Memory B cell (primary cell): Measurements from ENCODE around the gene CTSZ.

Experiments
- ATAC-seq: fragments of 150-1000 bp; cut with Tn5 transposase; 2 replicates; pipeline ENCODE4 v1.10.0; 2021; ENCODE audit warnings: low read depth, mild to moderate bottlenecking, moderate library complexity
- DNase-seq, 2 donors: peaks; one replicate each; pipeline ENCODE4 v3.0.0; 2022; ENCODE audit warnings: low spot score in 2 of 2
- H3K27ac Mint-ChIP-seq: one replicate; pipeline ENCODE4 v1.8.0; 2022; ENCODE audit warnings: mild to moderate bottlenecking, moderate library complexity, mixed read lengths
- H3K27me3 Mint-ChIP-seq: one replicate; pipeline ENCODE4 v1.8.0; 2022; ENCODE audit warnings: mixed read lengths
- H3K36me3 Mint-ChIP-seq: one replicate; pipeline ENCODE4 v1.8.0; 2022; ENCODE audit warnings: mild to moderate bottlenecking, mixed read lengths
- H3K4me1 Mint-ChIP-seq: one replicate; pipeline ENCODE4 v1.8.0; 2022; ENCODE audit warnings: mixed read lengths
- H3K4me3 Mint-ChIP-seq: one replicate; pipeline ENCODE4 v1.8.0; 2022; ENCODE audit warnings: mild to moderate bottlenecking, moderate library complexity, mixed read lengths
- H3K9me3 Mint-ChIP-seq: one replicate; pipeline ENCODE4 v1.8.0; 2022; ENCODE audit warnings: mixed read lengths

CTSZ gene

DNA sequence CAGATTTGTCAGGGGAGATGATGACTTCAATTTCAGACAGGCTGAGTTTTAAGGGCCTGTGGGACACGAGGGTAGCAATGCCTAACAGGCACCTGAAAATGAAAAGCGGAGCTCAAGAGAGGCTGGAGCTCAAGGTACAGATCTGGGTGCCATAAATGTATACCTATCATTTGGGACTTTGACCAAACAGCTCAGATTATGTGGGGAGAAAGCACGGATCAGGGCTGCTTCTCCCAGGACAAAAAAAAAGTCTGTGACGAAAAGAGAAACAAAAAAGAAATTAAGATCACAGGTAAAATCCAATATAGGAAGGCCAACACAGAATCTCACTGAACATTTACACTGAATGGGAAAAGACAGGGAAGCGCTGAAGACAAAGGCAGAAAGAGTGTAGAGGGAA lies 33.6 kb upstream of the CTSZ start:
- Mint-ChIP-seq H3K4me1 (peaks cover 26% of the 10 kb centered on the region), H3K4me3 (peak overlapping the region; percentile 96), H3K36me3 (peaks cover 13% of the 10 kb centered on the region), H3K27ac (peak overlapping the region; percentile 5), H3K27me3 (no peaks in the 10 kb centered on the region), H3K9me3 (no peaks in the 10 kb centered on the region)
- ATAC-seq (no peak), DNase-seq (no peak)

DNA sequence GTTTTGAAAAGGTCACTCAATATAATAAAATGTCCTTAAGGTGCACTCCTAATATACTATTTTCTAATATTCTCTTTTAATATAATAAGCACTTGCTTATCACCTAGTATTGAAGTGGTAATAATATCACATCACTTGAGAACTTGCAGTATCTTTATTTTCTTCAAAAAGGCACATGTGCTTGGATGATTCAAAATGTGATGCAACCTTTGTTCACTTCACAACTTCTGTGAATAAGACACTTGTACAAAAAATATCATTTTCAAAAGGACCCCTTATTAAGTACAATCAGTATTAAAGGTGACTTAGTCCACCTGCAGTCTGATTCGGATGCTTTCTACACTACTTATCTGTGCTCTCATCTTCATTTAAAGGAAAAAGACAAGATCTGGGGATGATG lies 32.2 kb upstream of the CTSZ start:
- Mint-ChIP-seq H3K4me3 (no peak overlapping the region), H3K27ac (no peak overlapping the region), H3K36me3 (peaks cover 19% of the 10 kb centered on the region), H3K9me3 (no peaks in the 10 kb centered on the region), H3K4me1 (peaks cover 29% of the 10 kb centered on the region), H3K27me3 (no peaks in the 10 kb centered on the region)
- no peak for DNase-seq
- ATAC-seq, result no peak

DNA sequence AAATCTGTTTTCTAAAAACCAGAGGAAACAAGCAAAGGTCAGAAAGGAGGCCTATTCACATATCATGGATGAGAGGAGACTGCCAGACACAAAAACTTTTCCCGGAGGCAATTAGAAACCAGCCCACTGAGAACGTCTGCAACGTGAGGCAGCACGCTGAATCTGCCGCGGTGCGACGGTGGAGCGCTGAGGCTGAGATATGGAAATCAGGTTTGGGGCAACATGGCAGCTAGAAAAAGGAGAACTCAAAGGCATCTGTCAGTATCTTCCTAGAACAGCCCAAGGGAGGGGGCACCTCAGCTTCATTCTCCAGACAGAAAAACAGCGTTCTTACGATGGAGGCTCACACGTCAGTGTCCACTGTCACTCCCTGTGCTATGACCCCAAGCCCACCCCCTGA lies 30.3 kb upstream of the CTSZ start:
- Mint-ChIP-seq H3K36me3 (peaks cover 19% of the 10 kb centered on the region), H3K4me3 (no peak overlapping the region), H3K4me1 (peaks cover 23% of the 10 kb centered on the region), H3K27ac (no peak overlapping the region), H3K27me3 (no peaks in the 10 kb centered on the region), H3K9me3 (no peaks in the 10 kb centered on the region)
- no peak for ATAC-seq
- DNase-seq, result no peak

DNA sequence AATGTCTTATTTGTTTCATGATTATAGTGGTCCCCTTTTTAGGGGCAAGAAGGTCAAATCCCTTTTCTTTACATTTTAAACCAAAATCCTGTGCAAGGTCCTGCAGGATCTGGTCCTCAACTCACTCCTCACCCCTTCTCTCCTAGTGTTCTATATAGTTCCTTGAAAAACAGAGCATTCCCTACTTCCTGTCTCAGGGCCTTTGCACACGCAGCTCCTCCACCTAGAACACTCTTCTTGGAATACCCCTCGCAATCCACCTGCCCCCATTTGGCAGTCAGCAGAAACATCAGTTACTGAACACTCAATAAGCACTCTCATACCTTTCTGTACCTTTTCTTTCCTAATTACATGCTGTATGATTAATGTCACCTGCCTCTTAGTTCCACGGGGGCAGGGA lies 28.3 kb upstream of the CTSZ start:
- no peaks in the 10 kb centered on the region for H3K9me3 Mint-ChIP-seq
- DNase-seq (no peak), ATAC-seq (no peak)
- H3K4me1 Mint-ChIP-seq, result peaks cover 23% of the 10 kb centered on the region
- H3K27ac Mint-ChIP-seq, result no peak overlapping the region
- H3K36me3 Mint-ChIP-seq, result peaks cover 16% of the 10 kb centered on the region
- H3K27me3 Mint-ChIP-seq, result no peaks in the 10 kb centered on the region
- H3K4me3 Mint-ChIP-seq, result no peak overlapping the region

DNA sequence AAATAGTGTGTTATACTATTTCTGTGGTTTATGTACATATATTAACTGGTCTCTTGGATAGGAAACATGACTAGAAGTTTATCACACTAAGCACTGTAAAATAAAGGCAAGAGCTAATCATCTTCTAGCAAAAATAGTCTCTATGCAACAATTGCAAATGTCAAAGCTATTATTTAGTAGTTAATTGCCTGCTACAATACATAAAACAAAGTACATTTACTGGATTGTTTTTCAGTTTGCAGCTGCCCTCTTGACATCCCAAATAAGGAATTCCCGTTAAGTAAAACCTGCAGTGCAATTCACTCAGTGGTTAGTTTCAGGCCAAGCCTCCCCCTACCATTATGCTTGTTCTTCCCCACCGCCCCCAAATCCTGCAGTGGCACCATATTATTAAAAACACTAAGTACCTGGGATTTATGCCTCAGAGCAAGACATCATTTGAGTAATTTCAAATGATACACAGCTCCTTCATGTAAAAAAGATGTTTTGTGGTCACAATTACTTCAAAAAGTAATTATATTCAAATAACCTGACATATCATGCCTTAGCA lies 26.6 kb upstream of the CTSZ start:
- peaks cover 26% of the 10 kb centered on the region for H3K4me1 Mint-ChIP-seq
- H3K27me3 Mint-ChIP-seq, result no peaks in the 10 kb centered on the region
- no peak overlapping the region for H3K27ac Mint-ChIP-seq
- no peak for DNase-seq
- H3K4me3 Mint-ChIP-seq, result no peak overlapping the region
- no peak for ATAC-seq
- H3K36me3 Mint-ChIP-seq, result peaks cover 20% of the 10 kb centered on the region
- no peaks in the 10 kb centered on the region for H3K9me3 Mint-ChIP-seq

DNA sequence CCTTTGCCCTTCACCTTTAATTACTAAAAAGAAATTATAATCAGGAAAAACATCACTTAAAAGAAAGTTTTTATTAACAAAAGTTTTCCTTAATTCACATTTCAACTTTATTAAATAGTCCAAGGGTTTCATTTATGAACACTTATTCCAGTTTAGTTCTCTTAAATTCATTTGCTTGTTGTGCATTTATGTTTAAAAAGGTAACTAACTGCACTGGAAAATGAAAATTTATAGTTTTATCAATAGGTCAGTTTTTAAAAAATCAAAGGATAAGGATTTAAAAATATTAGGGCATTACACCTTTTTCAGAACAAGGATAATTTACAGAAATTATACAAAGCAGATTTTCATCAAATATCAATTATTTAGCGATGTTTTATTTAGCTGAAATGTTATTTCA lies 26.0 kb upstream of the CTSZ start:
- Mint-ChIP-seq H3K9me3 (no peaks in the 10 kb centered on the region), H3K27ac (peak overlapping the region; percentile 83), H3K4me3 (no peak overlapping the region), H3K4me1 (peaks cover 26% of the 10 kb centered on the region), H3K27me3 (no peaks in the 10 kb centered on the region), H3K36me3 (peaks cover 20% of the 10 kb centered on the region)
- ATAC-seq, result no peak
- no peak for DNase-seq

DNA sequence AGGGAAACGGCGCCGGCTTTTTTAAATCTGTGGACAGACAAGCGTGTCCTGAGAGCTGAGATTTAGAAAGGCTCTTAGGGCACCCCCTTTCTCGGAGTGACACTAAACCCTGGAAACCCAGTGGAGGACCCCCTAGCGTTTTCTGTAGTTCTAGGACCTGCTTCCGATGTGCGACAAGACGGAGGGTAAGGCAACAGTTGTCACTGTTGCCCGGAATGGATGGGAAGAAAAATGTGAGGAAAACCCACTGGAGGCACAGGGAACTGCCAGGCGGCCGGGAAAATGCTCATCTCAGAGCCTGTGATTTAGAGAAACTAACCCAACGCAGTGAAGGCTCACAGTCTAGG lies 25.6 kb upstream of the CTSZ start:
- Mint-ChIP-seq H3K27me3 (no peaks in the 10 kb centered on the region), H3K9me3 (no peaks in the 10 kb centered on the region), H3K27ac (peak overlapping the region; percentile 83), H3K36me3 (peaks cover 20% of the 10 kb centered on the region), H3K4me3 (peak overlapping the region; percentile 92), H3K4me1 (peaks cover 26% of the 10 kb centered on the region)
- peak; percentile 31 for ATAC-seq
- DNase-seq, result no peak

DNA sequence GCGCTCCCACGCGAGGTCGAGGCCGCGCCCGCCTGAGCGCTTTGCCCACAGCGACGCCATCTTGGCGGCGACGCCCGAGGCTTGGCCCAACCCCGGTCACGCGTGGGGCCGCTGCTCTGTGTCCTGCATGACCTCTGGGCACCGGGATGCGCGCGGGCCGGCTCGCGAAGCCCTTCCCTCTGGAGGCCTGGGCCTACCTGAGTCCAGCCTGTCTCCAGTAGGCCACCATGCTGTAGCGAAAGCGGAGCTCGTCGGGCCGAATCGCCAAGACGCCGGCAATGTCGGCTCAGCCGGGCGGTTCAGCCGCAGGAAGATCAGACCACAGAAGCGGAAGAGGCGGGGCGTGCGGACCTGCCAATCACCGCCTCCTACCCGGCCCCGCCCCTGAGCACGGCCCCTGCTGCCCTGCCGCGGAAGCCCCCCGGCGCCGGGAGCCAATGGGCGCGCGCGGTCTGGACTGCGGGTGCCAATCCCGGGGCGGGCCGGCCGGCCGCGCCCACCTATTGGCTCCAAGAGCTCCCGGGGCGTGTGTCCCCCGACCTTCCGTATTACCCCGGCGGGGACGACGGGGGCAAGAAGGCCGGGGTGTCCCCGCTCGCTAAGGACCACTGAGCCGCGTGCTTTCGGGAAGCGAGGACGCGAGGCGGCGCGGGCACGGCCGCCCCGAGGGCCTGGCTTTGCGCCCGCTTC lies 25.1 kb upstream of the CTSZ start, which contains the start of gene ATP5F1E:
TSS of gene ATP5F1E (minus strand) at position 313 of the 690 bp plus-strand sequence. CDS start at position 229, 84 bp downstream.
- DNase-seq, result peak; percentile 95 to 97
- peak within 1 kb of the TSS; percentile 92 for H3K4me3 Mint-ChIP-seq
- peak; percentile 90 for ATAC-seq
- no peaks in the 10 kb centered on the region for H3K9me3 Mint-ChIP-seq
- peak within 1 kb of the TSS; percentile 83 for H3K27ac Mint-ChIP-seq
- H3K4me1 Mint-ChIP-seq, result peaks cover 28% of the 10 kb centered on the region
- no peaks in the 10 kb centered on the region for H3K27me3 Mint-ChIP-seq
- H3K36me3 Mint-ChIP-seq, result peaks cover 21% of the 10 kb centered on the region

DNA sequence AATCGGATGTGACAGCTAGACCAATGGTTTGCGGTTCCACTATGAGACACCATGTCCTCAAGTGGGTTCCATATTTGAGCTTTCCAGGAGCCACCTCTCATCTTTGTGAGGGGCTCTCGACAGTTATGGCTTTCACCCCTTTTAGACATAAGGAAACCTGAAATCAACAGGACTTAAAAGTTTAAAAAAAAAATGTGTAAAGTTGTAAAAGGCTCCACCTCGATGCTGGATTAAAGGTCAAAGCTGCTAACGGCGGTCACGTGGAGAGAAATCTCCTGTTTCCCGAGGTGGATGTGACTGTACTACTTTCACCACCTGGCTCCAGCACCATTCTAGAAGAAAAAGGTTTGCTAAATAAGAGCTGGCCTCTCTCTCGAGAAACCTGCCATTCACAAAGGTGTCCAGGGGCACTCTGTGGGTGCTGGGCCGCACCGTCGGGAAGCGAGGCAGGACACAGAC lies 24.5 kb upstream of the CTSZ start:
- Mint-ChIP-seq H3K9me3 (no peaks in the 10 kb centered on the region), H3K4me3 (peak overlapping the region; percentile 92), H3K4me1 (peaks cover 27% of the 10 kb centered on the region), H3K27me3 (no peaks in the 10 kb centered on the region), H3K36me3 (peaks cover 21% of the 10 kb centered on the region), H3K27ac (peak overlapping the region; percentile 83)
- DNase-seq (no peak), ATAC-seq (no peak)

DNA sequence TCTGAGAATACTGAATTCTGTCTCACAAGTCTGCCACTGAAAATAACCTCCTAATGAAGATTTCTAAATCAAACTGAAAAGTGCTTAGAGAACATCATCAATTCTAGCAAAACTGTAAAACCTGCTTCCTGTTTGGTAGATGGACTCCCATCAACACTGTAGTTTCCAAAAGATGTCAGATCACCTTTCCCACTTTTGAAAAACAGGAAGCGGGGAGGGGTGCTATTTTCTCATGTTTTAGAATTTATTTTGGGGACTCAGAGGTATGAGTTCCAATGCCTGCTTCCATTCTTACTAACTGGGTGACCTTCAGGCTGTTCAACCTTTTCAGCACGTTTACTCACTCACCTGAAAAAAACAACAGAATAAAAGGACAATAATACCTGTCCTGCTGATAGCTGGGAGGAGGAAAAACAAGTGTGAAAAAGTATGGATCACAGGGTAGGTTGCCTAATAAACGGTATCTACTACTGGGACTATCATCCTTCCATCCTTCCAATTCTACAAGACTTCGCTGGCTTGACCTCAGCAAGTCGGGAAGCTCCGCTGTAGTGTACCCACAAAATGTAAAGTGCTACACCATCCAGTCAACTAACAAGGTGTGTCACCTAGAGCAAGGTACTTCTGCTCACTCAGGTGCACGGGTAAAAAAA lies 24.0 kb upstream of the CTSZ start:
- Mint-ChIP-seq H3K27me3 (no peaks in the 10 kb centered on the region), H3K4me3 (peak overlapping the region; percentile 92), H3K27ac (peak overlapping the region; percentile 83), H3K36me3 (peaks cover 19% of the 10 kb centered on the region), H3K4me1 (peaks cover 27% of the 10 kb centered on the region), H3K9me3 (no peaks in the 10 kb centered on the region)
- ATAC-seq (no peak), DNase-seq (no peak)

DNA sequence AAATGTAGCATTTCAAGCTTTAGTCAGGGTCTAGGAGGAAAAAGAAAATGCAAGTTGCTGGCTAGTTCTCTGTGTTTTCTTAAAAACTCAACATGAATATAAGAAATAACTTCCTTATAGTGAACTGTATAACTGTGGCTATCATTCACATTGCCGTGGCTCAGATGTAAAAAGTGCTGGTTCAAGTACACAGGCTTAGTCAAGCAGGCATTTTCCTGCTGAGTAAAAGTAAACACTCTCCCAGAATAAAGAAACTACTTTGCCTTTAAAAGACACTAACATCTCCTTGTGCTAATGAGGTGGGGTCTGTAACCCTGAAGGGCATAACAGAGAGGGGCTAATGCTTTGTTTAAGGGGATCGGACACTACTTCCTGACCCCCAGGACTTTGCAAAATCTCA lies 21.8 kb upstream of the CTSZ start:
- H3K27me3 Mint-ChIP-seq, result no peaks in the 10 kb centered on the region
- no peak for DNase-seq
- H3K9me3 Mint-ChIP-seq, result no peaks in the 10 kb centered on the region
- H3K4me1 Mint-ChIP-seq, result peaks cover 24% of the 10 kb centered on the region
- H3K4me3 Mint-ChIP-seq, result no peak overlapping the region
- H3K27ac Mint-ChIP-seq, result no peak overlapping the region
- no peak for ATAC-seq
- peaks cover 20% of the 10 kb centered on the region for H3K36me3 Mint-ChIP-seq

DNA sequence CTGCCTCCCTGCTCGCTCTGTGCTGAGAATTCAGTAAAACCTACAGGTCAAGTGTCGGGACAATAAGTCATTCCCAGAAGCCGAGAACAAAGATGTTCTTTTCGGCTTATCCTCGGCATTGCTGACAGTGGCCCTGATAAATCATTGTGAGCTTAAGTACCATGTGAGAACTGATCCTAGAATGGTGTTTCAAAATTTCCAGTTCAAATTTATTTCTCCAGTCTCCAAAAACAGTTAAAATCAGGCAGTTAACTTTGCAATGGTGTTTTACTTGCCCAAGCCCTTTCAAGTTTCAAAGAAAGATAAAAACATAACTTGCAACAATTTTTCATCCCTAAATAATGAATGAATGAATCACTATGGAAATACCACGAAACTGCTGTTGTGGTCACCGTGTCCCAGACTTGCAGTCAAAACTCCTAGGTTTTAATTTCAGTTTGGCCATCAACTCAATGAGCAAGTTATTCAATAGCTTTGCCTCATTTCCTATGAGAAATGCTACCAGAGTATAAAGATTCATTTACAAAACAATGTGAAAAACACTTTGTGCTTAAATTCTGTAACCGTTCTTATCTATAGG lies 20.8 kb upstream of the CTSZ start:
- Mint-ChIP-seq H3K36me3 (peaks cover 26% of the 10 kb centered on the region), H3K9me3 (no peaks in the 10 kb centered on the region), H3K27ac (no peak overlapping the region), H3K27me3 (no peaks in the 10 kb centered on the region), H3K4me3 (no peak overlapping the region), H3K4me1 (peaks cover 24% of the 10 kb centered on the region)
- ATAC-seq (no peak), DNase-seq (no peak)

DNA sequence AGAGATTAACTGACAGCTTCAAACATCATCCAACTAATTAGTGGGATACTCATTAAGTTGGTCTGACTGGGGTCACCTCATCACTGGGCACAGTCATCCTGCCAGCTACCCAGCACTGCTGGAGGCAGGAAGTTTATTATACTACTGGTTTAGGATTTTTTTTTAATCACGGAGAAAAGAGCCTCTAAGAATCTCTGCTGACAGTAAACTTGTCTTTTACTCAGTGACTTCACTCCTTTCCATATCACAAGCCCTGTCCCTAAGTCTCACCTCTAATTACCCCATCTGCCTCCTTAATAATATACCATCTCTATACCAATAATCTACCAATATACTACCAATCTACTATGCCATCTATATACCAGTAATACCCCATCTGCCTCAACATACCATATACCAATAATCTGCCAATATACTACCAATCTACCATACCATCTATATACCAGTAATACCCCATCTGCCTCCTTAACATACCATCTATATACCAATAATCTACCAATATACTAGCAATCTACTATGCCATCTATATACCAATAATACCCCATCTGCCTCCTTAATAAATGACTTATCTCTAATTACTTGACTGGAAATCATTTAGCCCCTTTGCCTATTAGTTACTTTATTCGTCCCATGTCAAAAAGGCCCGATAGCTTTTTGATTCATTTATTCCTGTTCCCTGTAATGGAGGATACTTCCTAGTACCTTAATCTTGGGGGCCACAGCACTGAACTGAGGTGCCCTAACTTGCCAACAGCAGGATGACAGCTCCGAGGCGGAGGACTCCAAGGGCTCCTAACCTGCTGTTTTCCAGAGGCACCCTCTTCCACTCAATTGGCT lies 20.1 kb upstream of the CTSZ start:
- Mint-ChIP-seq H3K36me3 (peaks cover 32% of the 10 kb centered on the region), H3K9me3 (no peaks in the 10 kb centered on the region), H3K27me3 (no peaks in the 10 kb centered on the region), H3K4me1 (peaks cover 21% of the 10 kb centered on the region), H3K4me3 (no peak overlapping the region), H3K27ac (peak overlapping the region; percentile 6)
- DNase-seq (no peak), ATAC-seq (no peak)

DNA sequence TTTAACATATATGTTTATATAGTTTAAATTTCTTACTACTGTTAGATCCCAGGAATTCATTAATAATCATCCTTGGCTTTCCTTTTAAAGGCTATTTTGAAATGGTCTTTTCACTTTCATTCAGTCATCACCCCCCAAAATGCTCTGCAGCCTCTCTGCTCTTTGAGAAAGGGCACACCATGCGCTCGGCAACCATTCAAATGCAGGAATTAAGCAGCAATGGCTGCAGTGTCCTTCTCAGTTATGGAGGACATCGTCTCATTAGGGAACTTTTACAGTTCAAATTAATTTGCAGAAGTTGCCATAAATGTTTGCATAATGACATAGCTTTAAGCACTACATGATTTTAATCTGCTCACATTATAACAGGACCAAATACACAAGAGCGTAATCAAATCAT lies 18.5 kb upstream of the CTSZ start:
- no peak overlapping the region for H3K4me3 Mint-ChIP-seq
- H3K36me3 Mint-ChIP-seq, result peaks cover 32% of the 10 kb centered on the region
- H3K27ac Mint-ChIP-seq, result no peak overlapping the region
- DNase-seq (no peak), ATAC-seq (no peak)
- H3K9me3 Mint-ChIP-seq, result no peaks in the 10 kb centered on the region
- no peaks in the 10 kb centered on the region for H3K27me3 Mint-ChIP-seq
- peaks cover 14% of the 10 kb centered on the region for H3K4me1 Mint-ChIP-seq
